ENCODE measurements around the gene CDH12.

DNA sequence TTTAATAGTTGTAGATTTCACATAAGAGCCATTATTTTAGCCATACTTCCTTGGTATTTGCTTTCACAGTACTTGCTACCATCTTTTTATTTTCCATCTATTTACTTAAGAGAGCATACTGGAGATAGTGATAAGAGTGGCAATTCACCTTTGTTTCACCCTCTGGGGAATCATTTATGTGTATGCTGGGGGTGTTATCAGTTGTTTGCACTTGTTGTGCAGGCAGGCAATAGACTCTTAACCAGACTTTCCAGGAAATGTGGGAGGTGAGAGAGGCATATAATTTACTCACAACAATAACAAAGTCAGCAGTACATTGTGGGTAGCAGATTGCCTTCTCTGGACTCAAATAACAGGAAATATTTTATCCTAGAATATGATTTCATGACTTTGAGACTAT lies 1018.3 kb downstream of the CDH12 start:
- TF ChIP-seq POLR2A (IDR thresholded peaks at IDR 0.05) (no peak), EP300 (IDR thresholded peaks at IDR 0.05) (no peak)
- TF ChIP-seq, protein P1, sequence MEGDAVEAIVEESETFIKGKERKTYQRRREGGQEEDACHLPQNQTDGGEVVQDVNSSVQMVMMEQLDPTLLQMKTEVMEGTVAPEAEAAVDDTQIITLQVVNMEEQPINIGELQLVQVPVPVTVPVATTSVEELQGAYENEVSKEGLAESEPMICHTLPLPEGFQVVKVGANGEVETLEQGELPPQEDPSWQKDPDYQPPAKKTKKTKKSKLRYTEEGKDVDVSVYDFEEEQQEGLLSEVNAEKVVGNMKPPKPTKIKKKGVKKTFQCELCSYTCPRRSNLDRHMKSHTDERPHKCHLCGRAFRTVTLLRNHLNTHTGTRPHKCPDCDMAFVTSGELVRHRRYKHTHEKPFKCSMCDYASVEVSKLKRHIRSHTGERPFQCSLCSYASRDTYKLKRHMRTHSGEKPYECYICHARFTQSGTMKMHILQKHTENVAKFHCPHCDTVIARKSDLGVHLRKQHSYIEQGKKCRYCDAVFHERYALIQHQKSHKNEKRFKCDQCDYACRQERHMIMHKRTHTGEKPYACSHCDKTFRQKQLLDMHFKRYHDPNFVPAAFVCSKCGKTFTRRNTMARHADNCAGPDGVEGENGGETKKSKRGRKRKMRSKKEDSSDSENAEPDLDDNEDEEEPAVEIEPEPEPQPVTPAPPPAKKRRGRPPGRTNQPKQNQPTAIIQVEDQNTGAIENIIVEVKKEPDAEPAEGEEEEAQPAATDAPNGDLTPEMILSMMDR (IDR thresholded peaks at IDR 0.05), result no peak

Measured in ovary (tissue), 3 donors.